Duodenal mucosa (tissue), 2 donors: ENCODE measurements around the gene INSC.

Experiments
- H3K27ac ChIP-seq: one replicate; pipeline ENCODE4 v1.7.0; 2013; ENCODE audit warnings: low read depth, low read length
- H3K27me3 ChIP-seq, 2 donors: one replicate each; pipeline ENCODE4 v1.7.0; 2013; ENCODE audit warnings: low read length in 2 of 2, control low read depth in 1 of 2; ENCODE audit not compliant: insufficient read depth in 2 of 2, control insufficient read depth in 1 of 2
- H3K36me3 ChIP-seq, 2 donors: one replicate each; pipeline ENCODE4 v1.7.0; 2013; ENCODE audit warnings: low read length in 2 of 2, control low read depth in 1 of 2; ENCODE audit not compliant: insufficient read depth in 2 of 2, control insufficient read depth in 1 of 2
- H3K4me1 ChIP-seq, 2 donors: one replicate each; pipeline ENCODE4 v1.7.0; 2013; ENCODE audit warnings: low read length in 2 of 2, control low read depth in 1 of 2; ENCODE audit not compliant: insufficient read depth in 2 of 2, control insufficient read depth in 1 of 2
- H3K4me3 ChIP-seq, 2 donors: one replicate each; pipeline ENCODE4 v1.7.0; 2013; ENCODE audit warnings: low read length in 2 of 2, low read depth in 1 of 2
- H3K9ac ChIP-seq, 2 donors: one replicate each; pipeline ENCODE4 v1.7.0; 2013; ENCODE audit warnings: low read length in 2 of 2, low read depth in 1 of 2
- H3K9me3 ChIP-seq, 2 donors: one replicate each; pipeline ENCODE4 v1.7.0; 2013; ENCODE audit warnings: low read length in 2 of 2, control low read depth in 1 of 2; ENCODE audit not compliant: control insufficient read depth in 1 of 2

INSC gene

GRCh38 chr11:15145151-15145550 is 30.4 kb downstream of the INSC start:
- Histone ChIP-seq H3K9me3 (no peaks in the 10 kb centered on the region), H3K27ac (no peak overlapping the region), H3K9ac (no peak overlapping the region), H3K36me3 (no peaks in the 10 kb centered on the region), H3K4me3 (no peak overlapping the region), H3K4me1 (peaks cover 0 to 15% of the 10 kb centered on the region in 2 donors), H3K27me3 (no peaks in the 10 kb centered on the region)

- Histone ChIP-seq H3K4me1 (peaks cover 0 to 15% of the 10 kb centered on the region in 2 donors), H3K4me3 (no peak overlapping the region), H3K9ac (no peak overlapping the region), H3K27me3 (no peaks in the 10 kb centered on the region), H3K36me3 (no peaks in the 10 kb centered on the region), H3K9me3 (no peaks in the 10 kb centered on the region), H3K27ac (no peak overlapping the region)
Observed at GRCh38 chr11:15145615-15146014, 30.9 kb downstream of the INSC start.

GRCh38 chr11:15146271-15147003 is 31.7 kb downstream of the INSC start:
- Histone ChIP-seq H3K4me1 (peaks cover 0 to 15% of the 10 kb centered on the region in 2 donors), H3K27me3 (no peaks in the 10 kb centered on the region), H3K36me3 (no peaks in the 10 kb centered on the region), H3K9me3 (no peaks in the 10 kb centered on the region), H3K4me3 (no peak overlapping the region), H3K9ac (no peak overlapping the region), H3K27ac (no peak overlapping the region)

- Histone ChIP-seq H3K27me3 (no peaks in the 10 kb centered on the region), H3K27ac (no peak overlapping the region), H3K4me3 (no peak overlapping the region), H3K9me3 (no peaks in the 10 kb centered on the region), H3K4me1 (peaks cover 0 to 15% of the 10 kb centered on the region in 2 donors), H3K9ac (no peak overlapping the region), H3K36me3 (no peaks in the 10 kb centered on the region)
Observed at GRCh38 chr11:15148169-15148568, 33.4 kb downstream of the INSC start.

- no peaks in the 10 kb centered on the region for H3K27me3 ChIP-seq
- H3K4me3 ChIP-seq: no peak overlapping the region
- no peak overlapping the region for H3K27ac ChIP-seq
- no peaks in the 10 kb centered on the region for H3K9me3 ChIP-seq
- no peaks in the 10 kb centered on the region for H3K36me3 ChIP-seq
- H3K4me1 ChIP-seq: peaks cover 0 to 15% of the 10 kb centered on the region in 2 donors
- no peak overlapping the region for H3K9ac ChIP-seq
Observed at GRCh38 chr11:15149050-15149449, 34.3 kb downstream of the INSC start.

GRCh38 chr11:15150507-15150906 is 35.8 kb downstream of the INSC start:
- Histone ChIP-seq H3K9ac (no peak overlapping the region), H3K4me3 (no peak overlapping the region), H3K36me3 (no peaks in the 10 kb centered on the region), H3K9me3 (no peaks in the 10 kb centered on the region), H3K4me1 (peaks cover 0 to 7% of the 10 kb centered on the region in 2 donors), H3K27me3 (no peaks in the 10 kb centered on the region), H3K27ac (no peak overlapping the region)

GRCh38 chr11:15153231-15153630 is 38.5 kb downstream of the INSC start:
- Histone ChIP-seq H3K27ac (no peak overlapping the region), H3K4me1 (no peaks in the 10 kb centered on the region)

GRCh38 chr11:15157181-15157580 is 42.5 kb downstream of the INSC start:
- Histone ChIP-seq H3K9me3 (no peaks in the 10 kb centered on the region), H3K36me3 (no peaks in the 10 kb centered on the region), H3K9ac (no peak overlapping the region), H3K27ac (no peak overlapping the region), H3K27me3 (no peaks in the 10 kb centered on the region), H3K4me1 (peaks cover 0 to under 1% of the 10 kb centered on the region in 2 donors), H3K4me3 (no peak overlapping the region)

More at GRCh38 chr11:15153231-15153630, 38.5 kb downstream of the INSC start:
- Histone ChIP-seq H3K36me3 (no peaks in the 10 kb centered on the region), H3K9ac (no peak overlapping the region), H3K4me3 (no peak overlapping the region), H3K27me3 (no peaks in the 10 kb centered on the region), H3K9me3 (no peaks in the 10 kb centered on the region)

GRCh38 chr11:15157606-15158137 is 42.9 kb downstream of the INSC start:
- Histone ChIP-seq H3K27me3 (no peaks in the 10 kb centered on the region), H3K27ac (no peak overlapping the region), H3K4me1 (peaks cover 0 to 4% of the 10 kb centered on the region in 2 donors), H3K4me3 (no peak overlapping the region), H3K9ac (no peak overlapping the region), H3K9me3 (no peaks in the 10 kb centered on the region), H3K36me3 (no peaks in the 10 kb centered on the region)

- no peak overlapping the region for H3K4me3 ChIP-seq
- no peaks in the 10 kb centered on the region for H3K27me3 ChIP-seq
- no peak overlapping the region for H3K9ac ChIP-seq
- no peaks in the 10 kb centered on the region for H3K9me3 ChIP-seq
- peaks cover 0 to 4% of the 10 kb centered on the region in 2 donors for H3K4me1 ChIP-seq
- H3K27ac ChIP-seq: no peak overlapping the region
- H3K36me3 ChIP-seq: no peaks in the 10 kb centered on the region
Observed at GRCh38 chr11:15158351-15159015, 43.8 kb downstream of the INSC start.
